Stimulated activated CD8-positive, alpha-beta memory T cell treated with anti-CD3 and anti-CD28 coated beads, Interleukin-4, amount 100 ng/mL, for 48 hours (primary cell): ENCODE data around the gene S100A1.
"Not testable (repeated sequence)": the region's sequence is repeated elsewhere in the genome, so short reads cannot be mapped to it uniquely, and the experiment has no call there.

Source experiments
- DNase-seq: peaks from one replicate; pipeline ENCODE4 v3.0.0-alpha.2; 2020

S100A1 gene

DNA sequence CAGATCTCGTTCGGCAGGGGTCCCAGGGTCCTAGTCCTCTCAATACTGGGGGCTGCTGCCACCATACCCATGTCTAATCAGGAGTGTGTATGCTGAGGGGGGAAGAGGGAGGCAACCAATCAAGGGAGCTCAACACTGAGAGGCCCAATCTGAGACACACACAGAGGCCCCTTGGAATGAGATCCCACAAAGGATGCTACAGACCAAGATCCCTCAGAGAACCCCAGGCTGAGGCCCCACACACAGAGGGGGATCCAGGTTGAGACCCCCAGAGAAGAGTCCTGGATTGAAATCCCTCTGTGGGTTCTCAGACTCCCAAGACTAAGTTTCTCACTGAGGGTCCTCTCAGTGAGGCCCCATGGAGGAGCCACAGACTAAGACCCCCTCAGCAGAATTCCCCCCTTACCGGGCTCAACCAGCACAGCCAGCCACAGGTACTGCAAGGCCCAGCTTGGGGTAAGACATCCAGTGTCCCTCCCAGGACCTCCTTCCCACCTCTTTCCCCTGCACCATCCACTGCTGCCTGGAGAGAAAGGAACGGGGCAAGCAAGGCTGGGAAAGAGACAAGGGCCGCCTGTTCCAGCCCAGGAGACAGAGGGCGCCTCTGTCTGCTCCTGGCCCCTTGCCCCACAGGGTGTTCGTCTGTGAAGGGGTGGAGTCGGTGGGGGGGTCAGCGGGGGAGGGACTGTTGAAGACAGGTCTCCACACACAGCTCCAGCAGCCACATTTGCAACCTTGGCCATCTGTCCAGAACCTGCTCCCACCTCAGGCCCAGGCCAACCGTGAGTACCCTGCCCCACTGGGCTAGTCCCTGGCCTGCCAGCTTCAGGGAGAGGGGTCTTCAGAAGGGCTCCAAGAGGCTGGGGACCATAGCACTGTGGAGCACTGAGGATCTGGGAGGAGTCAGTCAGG lies at the start of gene S100A1:
Gene S100A1 (plus strand): TSS at position 720 of the 912 bp plus-strand sequence. CDS start 2,088 bp downstream, outside the sequence.
- DNase-seq = no peak

DNA sequence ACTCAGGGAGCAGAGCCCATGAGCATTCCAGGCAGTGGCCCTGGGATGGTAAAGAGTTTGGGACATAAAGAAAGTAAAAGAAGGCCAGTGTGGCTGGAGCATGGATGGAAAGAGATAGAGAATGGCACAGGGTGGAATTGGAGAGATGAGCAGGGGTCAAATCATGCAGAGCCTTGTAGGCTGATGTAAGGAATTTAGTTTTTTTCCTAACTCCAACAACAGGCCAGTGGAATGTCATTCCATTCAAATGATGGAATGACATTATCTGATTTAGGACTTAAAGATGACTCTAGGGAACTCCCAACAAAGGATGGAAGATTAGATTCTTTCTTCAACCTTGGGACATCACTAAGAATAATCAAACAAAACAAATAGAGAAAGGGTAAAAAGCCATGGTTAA lies 49.7 kb upstream of the S100A1 start:
- no peak for DNase-seq

DNA sequence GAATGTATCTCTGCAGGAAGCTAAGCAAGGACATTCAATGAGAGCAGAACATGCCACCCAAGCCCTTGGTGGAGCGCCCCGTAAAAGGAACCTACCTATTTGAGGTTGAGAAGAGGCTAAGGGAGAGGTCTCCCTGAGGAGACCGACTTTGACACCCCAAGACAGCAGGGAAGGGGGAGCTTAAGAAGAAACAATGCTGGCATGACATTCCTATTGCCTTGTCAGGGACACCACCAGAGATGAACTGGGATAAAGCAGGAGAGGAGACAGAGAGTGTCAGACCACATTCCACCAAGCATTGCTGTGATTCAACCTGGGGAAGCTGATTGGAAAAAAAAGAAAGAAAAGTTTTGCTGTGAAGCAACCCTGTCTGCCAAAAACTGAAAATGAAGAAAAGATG lies 49.3 kb upstream of the S100A1 start:
- DNase-seq = no peak

DNA sequence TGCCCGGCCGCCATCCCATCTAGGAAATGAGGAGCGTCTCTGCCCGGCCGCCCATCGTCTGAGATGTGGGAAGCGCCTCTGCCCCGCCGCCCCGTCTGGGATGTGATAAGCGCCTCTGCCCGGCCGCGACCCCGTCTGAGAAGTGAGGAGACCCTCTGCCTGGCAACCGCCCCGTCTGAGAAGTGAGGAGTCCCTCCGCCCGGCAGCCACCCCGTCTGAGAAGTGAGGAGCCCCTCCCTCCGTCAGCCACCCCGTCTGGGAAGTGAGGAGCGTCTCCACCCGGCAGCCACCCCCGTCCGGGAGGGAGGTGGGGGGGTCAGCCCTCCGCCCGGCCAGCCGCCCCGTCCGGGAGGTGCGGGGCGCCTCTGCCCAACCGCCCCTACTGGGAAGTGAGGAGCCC lies 45.4 kb upstream of the S100A1 start:
- DNase-seq = not testable (repeated sequence)

DNA sequence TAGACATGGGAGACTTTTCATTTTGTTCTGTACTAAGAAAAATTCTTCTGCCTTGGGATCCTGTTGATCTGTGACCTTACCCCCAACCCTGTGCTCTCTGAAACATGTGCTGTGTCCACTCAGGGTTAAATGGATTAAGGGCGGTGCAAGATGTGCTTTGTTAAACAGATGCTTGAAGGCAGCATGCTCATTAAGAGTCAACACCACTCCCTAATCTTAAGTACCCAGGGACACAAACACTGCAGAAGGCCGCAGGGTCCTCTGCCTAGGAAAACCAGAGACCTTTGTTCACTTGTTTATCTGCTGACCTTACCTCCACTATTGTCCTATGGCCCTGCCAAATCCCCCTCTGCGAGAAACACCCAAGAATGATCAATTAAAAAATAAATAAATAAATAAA lies 44.7 kb upstream of the S100A1 start:
- DNase-seq = not testable (repeated sequence)

DNA sequence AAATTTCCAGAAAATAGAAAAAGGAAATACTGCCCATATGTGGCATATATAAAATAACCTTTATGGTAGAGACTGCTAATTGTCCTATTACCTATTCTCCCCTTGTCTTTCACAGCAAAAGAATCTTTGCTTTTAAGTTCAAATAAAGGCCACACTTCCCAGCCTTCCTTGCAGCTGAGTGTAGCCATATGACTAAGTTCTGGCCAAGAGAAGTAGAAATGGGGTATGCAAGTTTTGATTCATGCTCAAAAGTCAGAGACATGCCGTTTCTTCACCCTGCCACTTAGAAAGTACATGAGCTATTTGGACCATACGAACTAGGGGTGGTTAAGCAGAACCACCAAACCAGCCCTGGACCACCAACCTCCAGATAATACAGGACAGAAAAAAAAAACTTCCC lies 44.3 kb upstream of the S100A1 start:
- DNase-seq = no peak

DNA sequence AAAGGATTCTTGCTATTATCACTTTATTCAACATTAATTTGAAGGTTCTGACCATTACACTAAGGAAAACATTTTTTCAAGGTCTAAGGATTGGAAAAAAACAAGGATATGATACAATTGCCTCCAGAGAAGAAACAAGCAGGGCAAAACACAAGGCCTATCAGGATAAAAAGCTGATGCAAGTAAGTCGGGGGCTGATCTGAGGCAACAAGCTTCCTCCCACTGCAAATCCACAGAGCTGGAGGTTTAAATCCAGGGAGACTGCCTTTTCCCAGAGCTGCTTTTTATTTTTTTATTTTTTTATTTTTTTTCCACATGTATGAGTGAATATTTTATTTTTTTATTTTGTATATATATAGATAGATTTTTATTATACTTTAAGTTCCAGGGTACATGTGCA lies 43.2 kb upstream of the S100A1 start:
- no peak for DNase-seq

DNA sequence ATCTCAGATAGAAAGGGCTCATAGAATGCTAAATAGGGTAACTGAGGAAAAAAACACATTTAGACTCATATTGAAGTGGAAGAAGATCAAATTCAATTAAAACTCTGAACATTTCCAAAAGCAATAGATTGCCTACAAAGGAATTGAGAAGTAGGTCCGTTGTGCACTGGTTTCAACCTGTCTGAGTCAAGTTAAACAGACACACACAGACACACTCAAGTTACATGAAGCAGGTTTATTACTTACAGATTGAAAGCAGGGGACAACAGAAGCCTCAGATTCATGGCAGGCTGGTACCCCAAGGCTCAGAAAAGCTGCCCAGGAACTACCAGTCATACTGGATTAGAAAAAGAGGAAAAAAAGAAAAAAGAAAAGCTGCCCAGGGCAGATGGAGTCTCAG lies 41.9 kb upstream of the S100A1 start:
- DNase-seq = no peak

DNA sequence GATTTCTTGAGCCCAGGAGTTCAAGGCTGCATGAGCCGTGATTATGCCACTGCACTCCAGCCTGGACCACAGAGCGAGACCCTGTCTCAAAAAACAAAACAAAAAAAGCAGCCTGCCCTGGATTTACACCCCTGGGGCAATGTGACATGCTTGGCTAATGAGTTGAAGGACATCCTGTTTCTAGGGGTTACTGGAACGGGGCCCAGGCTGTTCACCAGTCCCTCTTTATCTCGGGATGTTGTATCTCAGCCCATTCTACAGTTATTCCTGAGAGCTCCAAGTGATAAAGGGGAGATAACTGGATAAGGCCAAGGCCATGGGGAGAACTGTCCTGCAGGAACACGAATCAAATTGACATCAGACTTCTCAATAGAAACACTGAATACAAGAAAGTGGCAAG lies 40.9 kb upstream of the S100A1 start:
- DNase-seq = no peak

DNA sequence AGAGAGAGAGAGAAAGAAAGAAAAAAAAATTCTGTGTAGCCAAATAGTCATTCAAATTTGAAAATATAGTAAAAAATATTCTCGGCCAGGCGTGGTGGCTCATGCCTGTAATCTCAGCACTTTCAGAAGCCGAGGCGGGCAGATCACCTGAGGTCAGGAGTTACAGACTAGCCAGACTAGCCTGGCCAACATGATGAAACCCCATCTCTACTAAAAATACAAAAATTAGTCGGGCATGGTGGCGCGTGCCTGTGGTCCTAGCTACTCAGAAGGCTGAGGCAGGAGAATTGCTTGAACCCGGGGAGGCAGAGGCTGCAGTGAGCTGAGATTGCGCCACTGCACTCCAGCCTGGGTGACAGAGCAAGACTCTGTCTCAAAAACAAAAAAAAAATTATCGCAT lies 40.2 kb upstream of the S100A1 start:
- not testable (repeated sequence) for DNase-seq

DNA sequence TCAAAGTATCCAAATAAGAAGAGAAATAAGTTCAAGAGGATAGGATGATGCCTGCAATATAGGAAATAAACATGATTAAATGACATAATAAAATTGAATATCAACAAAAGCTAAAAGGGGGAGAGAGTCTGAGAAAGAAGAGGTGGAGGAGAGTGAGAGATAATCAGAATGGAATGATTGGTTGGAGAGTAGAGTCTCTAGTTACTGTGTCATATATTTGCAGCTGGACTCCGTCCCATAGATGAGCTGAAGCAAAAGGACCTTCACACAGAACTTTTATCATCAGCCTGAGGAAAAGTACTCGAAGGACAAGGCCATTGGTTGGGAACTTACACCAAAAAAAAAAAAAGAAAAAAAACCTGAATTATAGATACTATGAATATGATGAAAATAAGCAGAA lies 39.8 kb upstream of the S100A1 start:
- DNase-seq = no peak

DNA sequence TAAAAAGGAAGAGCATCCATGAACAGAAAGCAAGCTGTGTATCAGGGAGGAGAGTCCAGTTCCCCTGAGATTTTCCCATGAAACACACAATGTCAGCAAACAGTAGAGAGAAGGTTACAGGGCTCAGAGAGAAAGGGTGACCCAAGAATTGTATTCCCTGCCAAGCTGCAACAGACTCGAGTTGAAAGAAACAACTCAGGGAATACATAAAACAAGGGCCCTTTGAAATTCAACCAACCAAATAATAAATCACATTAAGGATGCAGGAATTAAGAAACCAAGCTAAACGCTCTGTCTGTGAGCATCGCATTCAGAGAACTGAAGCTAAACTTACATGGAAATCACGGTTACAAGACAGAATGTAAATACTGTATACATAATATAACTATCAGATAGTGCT lies 35.5 kb upstream of the S100A1 start:
- DNase-seq = no peak

DNA sequence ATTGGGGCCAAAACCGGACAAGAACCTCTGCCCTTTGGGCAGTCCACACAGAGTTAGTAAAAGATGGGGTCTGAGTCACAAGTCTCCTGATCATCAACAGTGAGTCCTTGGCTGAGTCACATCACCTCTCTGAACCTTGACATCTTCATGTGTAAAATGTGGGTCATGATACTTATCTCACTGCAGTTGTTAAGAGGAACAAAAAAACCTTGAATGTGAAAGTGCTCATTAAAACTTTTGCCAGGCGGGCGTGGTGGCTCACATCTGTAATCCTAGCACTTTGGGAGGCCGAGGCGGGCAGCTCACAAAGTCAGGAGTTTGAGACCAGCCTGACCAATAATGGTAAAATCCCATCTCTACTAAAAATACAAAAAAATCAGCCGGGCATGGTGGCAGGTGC lies 31.0 kb upstream of the S100A1 start:
- DNase-seq = peak; percentile 49

DNA sequence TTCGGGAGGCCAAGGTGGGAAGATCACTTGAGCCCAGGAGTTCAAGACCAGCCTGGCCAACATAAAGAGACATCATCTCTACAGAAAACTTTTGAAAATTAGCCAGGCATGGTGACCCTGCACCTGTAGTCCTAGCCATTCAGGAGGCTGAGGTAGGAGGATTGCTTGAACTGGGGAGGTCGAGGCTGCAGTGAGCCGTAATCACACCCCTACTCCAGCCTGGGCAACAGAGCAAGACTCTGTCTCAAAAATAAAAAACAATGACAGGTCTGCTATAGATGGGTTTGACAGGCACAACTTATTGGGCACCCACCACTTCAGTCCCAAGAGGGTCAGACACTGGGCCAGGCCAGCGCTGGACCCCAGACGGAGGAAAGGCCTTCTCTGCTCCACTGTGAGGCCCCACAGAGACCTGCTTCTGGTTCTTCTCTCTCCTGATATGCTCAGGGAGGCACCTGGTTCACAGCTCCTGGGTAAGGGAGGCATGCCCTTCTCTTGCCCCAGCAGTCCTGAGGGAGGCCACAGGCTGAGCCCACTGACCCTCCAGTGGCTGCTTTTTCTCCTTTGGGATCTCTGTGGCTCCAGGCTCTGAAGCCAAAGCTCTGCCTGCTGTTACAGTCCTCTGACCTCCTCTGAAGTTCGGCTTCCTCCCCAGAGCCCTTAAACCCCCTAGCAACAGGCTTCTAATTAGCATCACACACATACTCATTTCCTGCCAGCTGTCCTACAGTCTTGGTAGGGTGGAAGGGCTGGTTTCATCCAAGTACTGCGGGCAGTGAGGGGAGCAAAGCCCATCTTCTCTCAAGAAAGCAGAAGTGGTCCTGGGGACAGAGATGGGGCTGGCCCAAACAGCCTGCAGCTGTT lies 29.7 kb upstream of the S100A1 start:
- DNase-seq = peak; percentile 31

DNA sequence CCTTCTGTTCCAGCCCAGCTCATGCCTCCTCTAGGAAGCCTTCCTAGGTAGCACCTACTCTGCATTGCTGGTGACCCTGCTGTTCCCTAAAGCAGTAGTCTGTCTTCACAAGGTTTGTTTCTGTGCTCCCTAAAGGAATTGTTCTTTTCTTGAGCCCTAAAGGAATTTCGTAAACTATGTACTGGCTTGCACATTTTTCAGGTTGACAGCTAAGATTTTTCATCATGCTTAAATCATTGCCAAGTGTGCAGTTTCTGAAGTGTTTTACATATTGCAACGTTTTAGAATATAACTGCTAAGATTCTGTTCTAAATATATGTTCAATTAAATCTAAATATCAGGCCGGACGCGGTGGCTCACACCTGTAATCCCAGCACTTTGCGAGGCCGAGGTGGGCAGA lies 28.4 kb upstream of the S100A1 start:
- no peak for DNase-seq

DNA sequence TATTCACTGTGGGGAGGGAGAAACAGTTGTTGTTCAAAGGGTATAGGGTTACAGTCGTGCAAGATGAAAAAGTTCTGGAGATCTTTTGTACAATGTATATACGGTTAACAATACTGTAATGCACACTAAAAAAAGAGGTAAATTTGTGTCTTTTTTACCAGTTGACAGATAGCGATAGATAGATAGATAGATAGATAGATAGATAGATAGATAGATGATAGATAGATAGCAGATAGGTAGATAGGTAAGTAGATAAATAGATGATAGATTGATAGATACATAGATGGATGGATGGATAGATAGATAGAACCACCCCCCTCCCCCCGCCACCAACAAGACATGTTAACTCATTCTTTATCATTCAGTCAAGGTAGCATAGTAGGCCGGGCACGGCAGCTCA lies 25.5 kb upstream of the S100A1 start:
- DNase-seq = no peak

DNA sequence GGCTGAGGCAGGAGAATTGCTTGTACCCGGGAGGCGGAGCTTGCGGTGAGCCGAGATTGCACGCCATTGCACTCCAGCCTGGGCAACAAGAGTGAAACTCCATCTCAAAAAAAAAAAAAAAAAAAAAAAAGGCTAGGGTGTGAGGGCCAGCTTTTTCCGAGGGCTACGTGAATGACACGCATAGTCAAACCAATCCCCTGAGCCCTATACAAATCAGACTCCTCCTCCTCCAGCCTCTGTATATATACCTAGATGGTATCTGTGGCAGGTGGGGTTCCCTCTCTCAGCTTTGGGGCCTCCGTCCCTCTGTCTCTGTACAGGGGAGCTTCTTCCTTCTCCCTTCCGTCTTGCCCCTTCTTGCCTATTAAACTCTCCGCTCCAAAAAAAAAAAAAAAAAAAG lies 22.0 kb upstream of the S100A1 start:
- no peak for DNase-seq

DNA sequence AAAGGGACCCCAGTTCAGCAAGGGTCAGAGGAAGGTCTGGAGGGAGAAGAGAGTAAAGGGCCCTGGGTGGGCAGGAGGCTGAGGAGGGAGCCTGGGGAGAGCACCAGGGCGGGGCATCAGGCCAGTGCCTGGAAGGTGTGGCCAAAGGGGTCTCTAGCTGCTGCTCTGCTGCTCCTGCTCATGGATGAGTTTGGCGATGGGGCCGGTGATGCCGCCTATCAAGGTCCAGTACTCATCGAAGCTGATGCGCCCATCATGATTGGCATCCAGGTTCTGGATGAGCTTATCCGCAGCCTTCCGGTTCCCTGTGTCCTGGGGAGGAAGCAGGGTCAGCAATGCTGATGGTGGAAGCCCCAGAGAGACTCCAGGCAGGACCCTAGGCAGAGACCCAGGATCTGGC lies 20.9 kb upstream of the S100A1 start:
- DNase-seq = no peak

DNA sequence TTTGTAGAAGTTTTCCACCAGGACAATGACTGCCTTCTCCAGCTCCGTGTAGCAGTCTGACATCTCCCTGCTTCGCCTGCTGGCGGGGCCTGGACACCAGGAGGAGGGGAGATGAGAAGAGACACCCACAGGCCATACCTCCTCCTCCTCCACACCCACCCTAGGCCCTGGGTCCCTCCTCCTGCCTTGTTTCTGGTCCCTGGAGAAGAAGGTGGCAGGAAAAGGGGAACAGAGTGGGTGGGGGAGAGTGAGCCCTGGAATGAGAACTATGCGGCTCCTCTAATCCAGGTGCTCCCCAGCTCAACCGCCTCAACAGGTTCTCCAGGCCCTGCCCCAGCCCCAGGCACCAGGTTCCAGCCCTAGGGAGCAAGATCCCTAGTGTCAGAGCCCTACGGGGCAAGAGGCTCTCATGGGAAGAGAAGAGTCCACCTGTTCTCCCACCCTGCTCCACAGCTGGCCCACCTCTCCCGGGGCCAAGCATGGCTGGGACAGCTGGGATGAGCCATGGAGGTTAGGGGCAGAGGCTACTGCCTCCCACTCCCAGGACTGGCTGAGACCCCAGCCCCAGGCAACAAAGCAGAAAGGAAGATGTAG lies 20.0 kb upstream of the S100A1 start:
- no peak for DNase-seq

DNA sequence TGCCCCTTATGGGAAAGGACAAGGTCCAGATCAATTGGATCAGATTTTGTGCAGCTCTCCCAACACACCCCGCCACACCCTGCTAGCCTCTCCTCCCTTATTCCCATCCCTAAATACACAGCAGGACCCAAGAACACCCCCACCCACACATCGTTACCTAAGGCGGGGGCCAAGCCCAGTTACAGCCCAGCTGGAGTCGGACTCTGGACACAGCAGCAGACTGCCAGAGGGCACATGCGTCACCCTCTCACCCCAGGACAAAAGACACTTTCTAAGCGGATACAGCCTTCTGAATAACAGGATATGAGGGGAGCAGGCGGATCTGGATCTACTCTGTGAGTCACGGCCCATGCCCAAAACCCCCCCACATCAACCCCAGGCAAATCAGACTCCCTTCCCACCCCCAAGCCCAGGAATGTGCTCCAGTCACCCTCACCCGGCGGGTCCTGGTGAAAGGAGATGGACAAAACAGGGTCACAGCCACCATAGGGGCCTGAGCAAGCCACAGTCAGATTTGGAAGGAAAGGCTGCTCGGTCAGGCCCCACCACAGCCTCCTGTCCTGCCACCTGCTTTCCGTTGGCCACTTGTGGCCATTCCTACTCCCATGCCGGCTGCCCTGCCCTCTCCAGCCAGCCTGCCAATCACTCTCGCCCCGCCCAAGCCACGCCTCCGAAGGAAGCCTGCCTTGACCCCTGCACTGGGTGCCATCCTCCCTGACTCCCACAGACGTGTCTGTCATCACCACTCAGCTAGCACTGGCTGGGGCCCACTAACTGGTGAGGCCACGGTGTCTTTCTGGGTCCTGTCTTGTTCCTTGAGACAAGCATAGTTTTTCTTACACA lies 19.3 kb upstream of the S100A1 start:
- DNase-seq = no peak

DNA sequence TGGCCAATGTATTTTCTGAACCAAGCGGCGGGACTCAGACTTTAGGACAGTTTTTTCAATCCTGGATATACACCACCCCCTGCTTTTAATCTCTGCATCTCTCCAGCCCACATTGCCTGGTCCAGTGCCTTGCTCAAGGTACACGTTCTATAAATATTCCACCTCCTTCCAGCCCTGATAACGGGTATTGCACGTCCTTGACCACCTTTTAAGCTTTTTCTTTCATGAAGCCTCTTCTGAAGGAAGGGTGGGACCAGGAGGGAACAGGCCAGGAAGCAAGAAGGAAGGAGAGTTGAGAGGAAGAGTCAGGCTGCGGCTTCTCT lies 18.7 kb upstream of the S100A1 start:
- no peak for DNase-seq

DNA sequence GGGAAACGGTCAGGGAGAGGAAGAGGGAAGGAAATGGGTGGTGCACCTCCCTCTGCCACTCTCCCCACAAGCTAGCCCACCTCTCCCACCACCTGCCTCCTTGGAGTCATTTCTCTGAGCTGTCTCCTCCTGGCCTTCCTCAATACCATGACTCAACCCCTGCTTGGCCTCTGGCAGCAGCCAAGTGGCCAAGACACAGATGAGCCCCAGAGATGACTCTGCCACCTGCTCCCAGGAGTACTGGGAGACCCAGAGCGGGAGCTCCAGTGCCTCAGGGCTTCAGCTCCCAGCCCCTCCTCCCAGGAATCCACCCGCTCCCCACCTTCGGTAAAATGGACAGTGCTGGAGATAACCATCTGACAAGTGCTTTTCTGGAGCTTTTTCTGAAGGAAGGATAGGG lies 17.9 kb upstream of the S100A1 start:
- no peak for DNase-seq

DNA sequence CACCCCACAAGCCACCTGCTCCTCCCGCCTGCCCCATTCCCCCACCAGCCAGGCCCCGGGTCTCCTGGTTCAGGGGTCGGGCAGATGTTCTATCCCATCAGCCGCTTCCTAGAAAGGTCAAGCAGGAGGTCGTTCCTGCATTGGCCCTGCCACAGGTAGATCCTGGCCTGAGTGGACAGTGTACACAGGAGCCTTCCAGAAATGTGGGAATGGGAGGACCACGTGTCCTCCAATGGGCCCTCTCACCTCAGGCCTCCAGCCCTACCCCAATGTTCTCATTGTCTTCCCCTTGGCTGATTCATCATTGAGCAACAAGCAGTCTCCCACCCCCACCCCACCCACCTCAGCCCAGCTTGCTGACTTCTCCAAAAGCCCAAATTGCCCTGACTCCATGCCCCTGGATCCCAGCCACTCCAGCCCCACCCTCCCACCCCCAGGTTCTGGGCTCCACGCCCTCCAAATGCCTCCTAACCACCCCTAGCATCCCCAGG lies 17.4 kb upstream of the S100A1 start:
- DNase-seq = no peak
